HepG2 (cell line): ENCODE results near the gene GPR31. TPM values are rescaled to one million over a fixed set of nuclear protein-coding genes. Genes with fewer than 3 reads are reported as not detected.
A peak's percentile ranks its signal among the peaks of the same experiment; 100 is the strongest.

Experiments used
- ATRX ChIP-seq: sonication (generic); formaldehyde crosslinking; IDR thresholded peaks from 2 replicates; pipeline ENCODE4 v1.4.0; 2020; ENCODE audit warnings: missing genetic modification reagents, borderline replicate concordance
- EED ChIP-seq: sonication (generic); formaldehyde crosslinking; IDR thresholded peaks from 2 replicates; pipeline ENCODE4 v1.5.0; 2020; ENCODE audit warnings: mild to moderate bottlenecking, missing genetic modification reagents
- GTF2F1 ChIP-seq: fragments of 150-350 bp; IDR thresholded peaks from 2 replicates; pipeline ENCODE4 v1.6.1; 2014; ENCODE audit warnings: low read length
- HOXA9 ChIP-seq: sonication (generic); formaldehyde crosslinking; IDR thresholded peaks from 2 replicates; pipeline ENCODE4 v1.8.1; 2022; ENCODE audit warnings: missing genetic modification reagents, mild to moderate bottlenecking, moderate library complexity, borderline replicate concordance
- MBD4 ChIP-seq: IDR thresholded peaks from 2 replicates; pipeline ENCODE4 v1.6.1; 2012; ENCODE audit warnings: low read length, inconsistent platforms, borderline replicate concordance
- MTF2 ChIP-seq: sonication (generic); formaldehyde crosslinking; IDR thresholded peaks from 2 replicates; pipeline ENCODE4 v1.5.0; 2020; ENCODE audit warnings: missing genetic modification reagents, borderline replicate concordance
- NFE2L1 ChIP-seq: sonication (generic); formaldehyde crosslinking; IDR thresholded peaks from 2 replicates; pipeline ENCODE4 v1.4.0; 2020; ENCODE audit warnings: missing genetic modification reagents, mild to moderate bottlenecking, borderline replicate concordance
- NFKB2 ChIP-seq: sonication (generic); formaldehyde crosslinking; IDR thresholded peaks from 2 replicates; pipeline ENCODE4 v1.4.0; 2020; ENCODE audit warnings: missing genetic modification reagents, borderline replicate concordance
- PAXIP1 ChIP-seq: sonication (generic); formaldehyde crosslinking; conservative IDR thresholded peaks from 2 replicates; pipeline ENCODE4 v1.4.0; 2020; ENCODE audit warnings: mild to moderate bottlenecking, missing genetic modification reagents, moderate library complexity
- PCBP2 ChIP-seq: fragments of 200-400 bp; formaldehyde crosslinking; optimal IDR thresholded peaks from 2 replicates; pipeline ENCODE3; 2018; ENCODE audit warnings: low read length, low read depth; ENCODE audit not compliant: poor library complexity, severe bottlenecking
- RFX3 ChIP-seq: IDR thresholded peaks from 2 replicates; pipeline ENCODE4 v1.6.1; 2016; ENCODE audit warnings: missing biosample characterization, missing genetic modification reagents
- RXRA ChIP-seq: sonication (generic); formaldehyde crosslinking; IDR thresholded peaks from 2 replicates; pipeline ENCODE4 v1.5.1; 2020; ENCODE audit warnings: missing genetic modification reagents
- ZNF230 ChIP-seq: sonication (generic); formaldehyde crosslinking; IDR thresholded peaks from 2 replicates; pipeline ENCODE4 v1.4.0; 2020; ENCODE audit warnings: mild to moderate bottlenecking, missing genetic modification reagents
- ZNF234 ChIP-seq: sonication (generic); formaldehyde crosslinking; conservative IDR thresholded peaks from 2 replicates; pipeline ENCODE4 v1.5.1; 2020; ENCODE audit warnings: mild to moderate bottlenecking, missing genetic modification reagents
- ZNF567 ChIP-seq: sonication (generic); formaldehyde crosslinking; IDR thresholded peaks from 2 replicates; pipeline ENCODE4 v1.8.1; 2023; ENCODE audit warnings: mild to moderate bottlenecking, missing genetic modification reagents, borderline replicate concordance
- ZNF639 ChIP-seq: conservative IDR thresholded peaks from 2 replicates; pipeline ENCODE4 v1.6.1; 2018; ENCODE audit warnings: missing genetic modification reagents
- polyA plus RNA-seq, 8 experiments: library from polyadenylated mRNA; depleted of rRNA in 3 of 8; stranded (reverse) in 7 of 8; unstranded in 1 of 8; fragments of >200 nt; fragmentation: Illumina TruSeq in 4 of 8; extraction: Trizol in 4 of 8; gene quantifications; 2 replicates each; pipeline versions ENCODE4 v1.2.1 to v1.2.3, GENCODE V29; 2011 to 2016; ENCODE audit warnings: low read depth in 4 of 8, missing spikeins in 1 of 8, mixed read lengths in 1 of 8; ENCODE audit not compliant: insufficient read depth in 1 of 8
- total RNA-seq, 5 experiments: library from RNA; depleted of rRNA; stranded (reverse); fragments of >200 nt; fragmentation: Illumina TruSeq; extraction: Trizol; gene quantifications; 2 replicates each; pipeline ENCODE4 v1.2.3, GENCODE V29; 2016; ENCODE audit warnings: low read depth in 1 of 5
- TF ChIP-seq, protein P1 (sequence below): sonication (generic); formaldehyde crosslinking; IDR thresholded peaks from 2 replicates; pipeline ENCODE4 v1.9.0; 2021; ENCODE audit warnings: mild to moderate bottlenecking, missing genetic modification reagents

Gene GPR31
- total and polyA plus RNA-seq, 2 of the 13 experiments (the other 11 are each of a cell fraction or from before 2014, with no cell fraction given): not detected

GRCh38 chr6:167122827-167123657 lies 34.7 kb downstream of the GPR31 start, which contains the start of gene CCR6 (continued):
- TF ChIP-seq PAXIP1 (peak; percentile 96), ATRX (no peak), HOXA9 (CRISPR knock-in tag) (no peak), ZNF567 (no peak), ZNF639 (CRISPR knock-in tag) (no peak), NFKB2 (CRISPR knock-in tag) (no peak), NFE2L1 (CRISPR knock-in tag) (no peak), GTF2F1 (no peak), ZNF234 (no peak), MBD4 (peak; percentile 68; the same call in 1 of the 2 replicates), PCBP2 (no peak), EED (no peak), ZNF230 (CRISPR knock-in tag) (no peak), RFX3 (no peak), MTF2 (CRISPR knock-in tag) (no peak), RXRA (CRISPR knock-in tag) (no peak; the same call in 1 of the 2 replicates)
- TF ChIP-seq, protein P1, sequence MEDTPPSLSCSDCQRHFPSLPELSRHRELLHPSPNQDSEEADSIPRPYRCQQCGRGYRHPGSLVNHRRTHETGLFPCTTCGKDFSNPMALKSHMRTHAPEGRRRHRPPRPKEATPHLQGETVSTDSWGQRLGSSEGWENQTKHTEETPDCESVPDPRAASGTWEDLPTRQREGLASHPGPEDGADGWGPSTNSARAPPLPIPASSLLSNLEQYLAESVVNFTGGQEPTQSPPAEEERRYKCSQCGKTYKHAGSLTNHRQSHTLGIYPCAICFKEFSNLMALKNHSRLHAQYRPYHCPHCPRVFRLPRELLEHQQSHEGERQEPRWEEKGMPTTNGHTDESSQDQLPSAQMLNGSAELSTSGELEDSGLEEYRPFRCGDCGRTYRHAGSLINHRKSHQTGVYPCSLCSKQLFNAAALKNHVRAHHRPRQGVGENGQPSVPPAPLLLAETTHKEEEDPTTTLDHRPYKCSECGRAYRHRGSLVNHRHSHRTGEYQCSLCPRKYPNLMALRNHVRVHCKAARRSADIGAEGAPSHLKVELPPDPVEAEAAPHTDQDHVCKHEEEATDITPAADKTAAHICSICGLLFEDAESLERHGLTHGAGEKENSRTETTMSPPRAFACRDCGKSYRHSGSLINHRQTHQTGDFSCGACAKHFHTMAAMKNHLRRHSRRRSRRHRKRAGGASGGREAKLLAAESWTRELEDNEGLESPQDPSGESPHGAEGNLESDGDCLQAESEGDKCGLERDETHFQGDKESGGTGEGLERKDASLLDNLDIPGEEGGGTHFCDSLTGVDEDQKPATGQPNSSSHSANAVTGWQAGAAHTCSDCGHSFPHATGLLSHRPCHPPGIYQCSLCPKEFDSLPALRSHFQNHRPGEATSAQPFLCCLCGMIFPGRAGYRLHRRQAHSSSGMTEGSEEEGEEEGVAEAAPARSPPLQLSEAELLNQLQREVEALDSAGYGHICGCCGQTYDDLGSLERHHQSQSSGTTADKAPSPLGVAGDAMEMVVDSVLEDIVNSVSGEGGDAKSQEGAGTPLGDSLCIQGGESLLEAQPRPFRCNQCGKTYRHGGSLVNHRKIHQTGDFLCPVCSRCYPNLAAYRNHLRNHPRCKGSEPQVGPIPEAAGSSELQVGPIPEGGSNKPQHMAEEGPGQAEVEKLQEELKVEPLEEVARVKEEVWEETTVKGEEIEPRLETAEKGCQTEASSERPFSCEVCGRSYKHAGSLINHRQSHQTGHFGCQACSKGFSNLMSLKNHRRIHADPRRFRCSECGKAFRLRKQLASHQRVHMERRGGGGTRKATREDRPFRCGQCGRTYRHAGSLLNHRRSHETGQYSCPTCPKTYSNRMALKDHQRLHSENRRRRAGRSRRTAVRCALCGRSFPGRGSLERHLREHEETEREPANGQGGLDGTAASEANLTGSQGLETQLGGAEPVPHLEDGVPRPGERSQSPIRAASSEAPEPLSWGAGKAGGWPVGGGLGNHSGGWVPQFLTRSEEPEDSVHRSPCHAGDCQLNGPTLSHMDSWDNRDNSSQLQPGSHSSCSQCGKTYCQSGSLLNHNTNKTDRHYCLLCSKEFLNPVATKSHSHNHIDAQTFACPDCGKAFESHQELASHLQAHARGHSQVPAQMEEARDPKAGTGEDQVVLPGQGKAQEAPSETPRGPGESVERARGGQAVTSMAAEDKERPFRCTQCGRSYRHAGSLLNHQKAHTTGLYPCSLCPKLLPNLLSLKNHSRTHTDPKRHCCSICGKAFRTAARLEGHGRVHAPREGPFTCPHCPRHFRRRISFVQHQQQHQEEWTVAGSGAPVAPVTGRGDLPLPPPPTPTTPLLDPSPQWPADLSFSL: no peak
